HepG2 (cell line): ENCODE data around the gene ATG9A. TPM values are rescaled to one million over a fixed set of nuclear protein-coding genes. Genes with fewer than 3 reads are reported as not detected.

Experiments
- FOXJ3 ChIP-seq: sonication (generic); formaldehyde crosslinking; IDR thresholded peaks from 2 replicates; pipeline ENCODE4 v1.4.0; 2020; ENCODE audit warnings: missing genetic modification reagents, mild to moderate bottlenecking, borderline replicate concordance
- FOXO4 ChIP-seq: sonication (generic); formaldehyde crosslinking; conservative IDR thresholded peaks from 2 replicates; pipeline ENCODE4 v1.8.1; 2023; ENCODE audit warnings: missing genetic modification reagents
- HIC2 ChIP-seq: sonication (generic); formaldehyde crosslinking; IDR thresholded peaks from 2 replicates; pipeline ENCODE4 v1.9.0; 2022; ENCODE audit warnings: low read depth, missing genetic modification reagents
- IKZF4 ChIP-seq: sonication (generic); formaldehyde crosslinking; IDR thresholded peaks from 2 replicates; pipeline ENCODE4 v1.5.1; 2020; ENCODE audit warnings: borderline replicate concordance, mild to moderate bottlenecking, low read depth, missing genetic modification reagents; ENCODE audit errors: not compliant biosample characterization
- LRRFIP1 ChIP-seq: sonication (generic); formaldehyde crosslinking; conservative IDR thresholded peaks from 2 replicates; pipeline ENCODE4 v1.4.0; 2020; ENCODE audit warnings: missing genetic modification reagents
- NAIF1 ChIP-seq: sonication (generic); formaldehyde crosslinking; IDR thresholded peaks from 2 replicates; pipeline ENCODE4 v1.5.0; 2020; ENCODE audit warnings: mild to moderate bottlenecking, missing genetic modification reagents, borderline replicate concordance
- PPARG ChIP-seq: conservative IDR thresholded peaks from 2 replicates; pipeline ENCODE4 v1.6.1; 2016; ENCODE audit warnings: missing biosample characterization, missing genetic modification reagents
- RBM22 ChIP-seq: fragments of 200-400 bp; formaldehyde crosslinking; optimal IDR thresholded peaks from 2 replicates; pipeline ENCODE3; 2017; ENCODE audit warnings: mild to moderate bottlenecking, low read length, moderate library complexity
- TFDP1 ChIP-seq: IDR thresholded peaks from 2 replicates; pipeline ENCODE4 v1.6.1; 2016; ENCODE audit warnings: missing compliant biosample characterization, missing genetic modification reagents, borderline replicate concordance
- TOE1 ChIP-seq: sonication (generic); formaldehyde crosslinking; IDR thresholded peaks from 2 replicates; pipeline ENCODE4 v1.4.0; 2020; ENCODE audit warnings: mild to moderate bottlenecking, missing genetic modification reagents
- XBP1 ChIP-seq: sonication (generic); formaldehyde crosslinking; IDR thresholded peaks from 2 replicates; pipeline ENCODE4 v1.5.0; 2020; ENCODE audit warnings: missing genetic modification reagents
- ZBTB2 ChIP-seq: sonication (generic); formaldehyde crosslinking; IDR thresholded peaks from 2 replicates; pipeline ENCODE4 v1.8.0; 2022; ENCODE audit warnings: low read depth, missing genetic modification reagents
- ZNF256 ChIP-seq: sonication (generic); formaldehyde crosslinking; conservative IDR thresholded peaks from 2 replicates; pipeline ENCODE4 v1.4.0; 2020; ENCODE audit warnings: missing genetic modification reagents
- ZNF816 ChIP-seq: sonication (generic); formaldehyde crosslinking; IDR thresholded peaks from 2 replicates; pipeline ENCODE4 v1.8.0; 2022; ENCODE audit warnings: missing genetic modification reagents, mild to moderate bottlenecking, borderline replicate concordance
- ZSCAN9 ChIP-seq: IDR thresholded peaks from 2 replicates; pipeline ENCODE4 v1.6.1; 2016; ENCODE audit warnings: borderline replicate concordance
- ZXDC ChIP-seq: sonication (generic); formaldehyde crosslinking; IDR thresholded peaks from 2 replicates; pipeline ENCODE4 v1.5.0; 2020; ENCODE audit warnings: mild to moderate bottlenecking, missing genetic modification reagents
- polyA plus RNA-seq, 8 experiments: library from polyadenylated mRNA; depleted of rRNA in 3 of 8; stranded (reverse) in 7 of 8; unstranded in 1 of 8; fragments of >200 nt; fragmentation: Illumina TruSeq in 4 of 8; extraction: Trizol in 4 of 8; gene quantifications; 2 replicates each; pipeline versions ENCODE4 v1.2.1 to v1.2.3, GENCODE V29; 2011 to 2016; ENCODE audit warnings: low read depth in 4 of 8, missing spikeins in 1 of 8, mixed read lengths in 1 of 8; ENCODE audit not compliant: insufficient read depth in 1 of 8
- total RNA-seq, 5 experiments: library from RNA; depleted of rRNA; stranded (reverse); fragments of >200 nt; fragmentation: Illumina TruSeq; extraction: Trizol; gene quantifications; 2 replicates each; pipeline ENCODE4 v1.2.3, GENCODE V29; 2016; ENCODE audit warnings: low read depth in 1 of 5

The ATG9A gene
- total and polyA plus RNA-seq, 2 of the 13 experiments (the other 11 are each of a cell fraction or from before 2014, with no cell fraction given) = 35.0 to 131 TPM

GRCh38 chr2:219209236-219210195 lies 19.9 kb downstream of the ATG9A start (continued):
- TF ChIP-seq ZBTB2 (CRISPR knock-in tag) (no peak), RBM22 (peak; percentile 32), ZNF816 (no peak), ZXDC (CRISPR knock-in tag) (no peak), TFDP1 (CRISPR knock-in tag) (no peak), HIC2 (no peak), LRRFIP1 (CRISPR knock-in tag) (no peak), TOE1 (no peak), XBP1 (CRISPR knock-in tag) (no peak), FOXJ3 (no peak), FOXO4 (no peak), PPARG (no peak), ZSCAN9 (no peak), ZNF256 (CRISPR knock-in tag) (no peak), NAIF1 (CRISPR knock-in tag) (no peak), IKZF4 (CRISPR knock-in tag) (no peak)
